GM12875 (cell line): ENCODE results near the gene PLEKHA5.

Experiments
- H3K4me3 ChIP-seq: one replicate; pipeline ENCODE4 v1.5.1; 2011; ENCODE audit warnings: low read depth, low read length, control low read depth
- TF ChIP-seq, protein P1 (sequence below): IDR thresholded peaks from 2 replicates; pipeline ENCODE4 v1.5.1; 2011; ENCODE audit warnings: low read depth, mild to moderate bottlenecking, control low read depth, inconsistent platforms, low read length, moderate library complexity, borderline replicate concordance; ENCODE audit not compliant: insufficient read depth

Gene PLEKHA5

DNA sequence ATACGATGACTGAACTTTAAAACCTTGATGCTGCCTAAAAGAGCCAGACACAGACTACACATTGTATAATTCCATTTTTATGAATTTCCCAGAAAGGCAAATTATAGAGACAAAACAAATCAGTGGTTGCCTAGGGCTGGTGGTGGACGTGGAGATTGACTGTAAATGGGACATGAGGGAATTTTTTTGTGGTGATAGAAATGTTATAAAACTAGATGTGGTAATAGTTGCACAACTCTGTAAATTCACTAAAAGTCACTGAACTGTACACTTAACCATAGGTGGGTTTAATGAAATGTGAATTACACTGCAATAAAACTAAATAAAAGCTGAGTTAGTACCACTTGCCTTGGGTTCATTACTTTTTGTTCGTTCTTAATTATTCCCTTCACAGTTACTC is 72.1 kb downstream of the PLEKHA5 start:
- H3K4me3 ChIP-seq, result no peak overlapping the region
- TF ChIP-seq, protein P1, sequence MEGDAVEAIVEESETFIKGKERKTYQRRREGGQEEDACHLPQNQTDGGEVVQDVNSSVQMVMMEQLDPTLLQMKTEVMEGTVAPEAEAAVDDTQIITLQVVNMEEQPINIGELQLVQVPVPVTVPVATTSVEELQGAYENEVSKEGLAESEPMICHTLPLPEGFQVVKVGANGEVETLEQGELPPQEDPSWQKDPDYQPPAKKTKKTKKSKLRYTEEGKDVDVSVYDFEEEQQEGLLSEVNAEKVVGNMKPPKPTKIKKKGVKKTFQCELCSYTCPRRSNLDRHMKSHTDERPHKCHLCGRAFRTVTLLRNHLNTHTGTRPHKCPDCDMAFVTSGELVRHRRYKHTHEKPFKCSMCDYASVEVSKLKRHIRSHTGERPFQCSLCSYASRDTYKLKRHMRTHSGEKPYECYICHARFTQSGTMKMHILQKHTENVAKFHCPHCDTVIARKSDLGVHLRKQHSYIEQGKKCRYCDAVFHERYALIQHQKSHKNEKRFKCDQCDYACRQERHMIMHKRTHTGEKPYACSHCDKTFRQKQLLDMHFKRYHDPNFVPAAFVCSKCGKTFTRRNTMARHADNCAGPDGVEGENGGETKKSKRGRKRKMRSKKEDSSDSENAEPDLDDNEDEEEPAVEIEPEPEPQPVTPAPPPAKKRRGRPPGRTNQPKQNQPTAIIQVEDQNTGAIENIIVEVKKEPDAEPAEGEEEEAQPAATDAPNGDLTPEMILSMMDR, result no peak

DNA sequence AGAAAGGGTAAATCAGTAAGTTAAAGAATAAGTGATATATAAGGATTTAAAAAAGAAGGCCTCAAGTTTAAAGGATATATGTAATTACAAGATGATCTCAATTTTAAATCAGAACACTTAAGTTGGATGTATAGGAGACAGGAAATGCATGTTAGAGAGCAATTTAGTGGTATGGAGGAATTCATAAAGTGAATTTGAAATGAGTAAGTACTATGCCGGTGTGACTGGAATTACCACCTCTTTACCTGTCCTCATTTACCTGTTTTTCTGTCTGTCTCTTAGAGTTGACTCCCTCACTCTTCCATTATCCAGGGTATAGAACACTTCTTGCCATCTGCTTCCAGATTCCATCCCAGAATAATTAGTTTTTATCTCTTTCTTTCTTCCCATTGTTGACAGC is 73.5 kb downstream of the PLEKHA5 start:
- TF ChIP-seq, protein P1, result no peak
- no peak overlapping the region for H3K4me3 ChIP-seq

DNA sequence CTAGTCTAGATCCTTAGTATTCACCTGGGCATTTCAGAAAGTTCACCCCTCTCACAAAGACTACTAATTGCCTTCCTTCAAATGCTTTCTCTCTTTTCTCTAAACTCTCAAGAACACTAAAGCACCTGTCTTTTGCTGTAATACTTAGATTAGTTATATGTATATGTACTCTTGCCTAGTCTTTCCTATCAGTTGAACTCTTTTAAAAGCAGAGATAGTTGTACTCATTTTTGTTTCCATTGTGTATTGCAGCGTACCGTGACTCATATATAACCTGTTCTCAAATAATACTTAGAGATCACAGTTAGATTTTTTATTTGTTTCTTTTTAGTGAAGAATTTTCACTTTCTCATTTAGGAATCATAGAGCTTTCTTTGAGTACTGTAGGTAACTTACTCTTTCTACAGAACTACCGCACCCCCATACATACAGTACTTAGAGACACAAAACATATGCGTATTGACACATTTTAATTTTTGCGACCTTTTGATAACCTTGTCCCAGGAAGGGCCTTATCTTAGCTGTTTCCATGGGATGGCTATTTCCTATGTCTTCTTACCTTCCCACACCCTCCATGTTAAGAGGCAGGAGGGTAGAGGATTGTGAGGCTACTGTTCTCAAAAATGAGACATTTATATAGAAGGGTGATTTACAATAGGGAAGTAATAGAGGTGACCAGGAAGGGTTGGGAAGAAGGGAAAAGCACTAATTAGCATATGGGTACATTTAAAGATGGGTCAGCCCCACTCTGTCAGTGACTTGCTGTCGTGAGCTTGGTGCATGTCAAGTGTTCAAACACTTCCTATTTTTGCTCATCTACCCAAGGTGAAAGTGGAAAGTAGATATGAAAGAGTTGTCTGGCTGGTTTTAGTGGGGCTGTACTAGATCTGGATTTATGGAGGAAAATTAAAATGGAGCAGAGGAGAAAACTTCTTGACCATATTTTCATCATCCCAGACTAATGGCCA is 74.3 kb downstream of the PLEKHA5 start:
- no peak overlapping the region for H3K4me3 ChIP-seq
- TF ChIP-seq, protein P1, result no peak

DNA sequence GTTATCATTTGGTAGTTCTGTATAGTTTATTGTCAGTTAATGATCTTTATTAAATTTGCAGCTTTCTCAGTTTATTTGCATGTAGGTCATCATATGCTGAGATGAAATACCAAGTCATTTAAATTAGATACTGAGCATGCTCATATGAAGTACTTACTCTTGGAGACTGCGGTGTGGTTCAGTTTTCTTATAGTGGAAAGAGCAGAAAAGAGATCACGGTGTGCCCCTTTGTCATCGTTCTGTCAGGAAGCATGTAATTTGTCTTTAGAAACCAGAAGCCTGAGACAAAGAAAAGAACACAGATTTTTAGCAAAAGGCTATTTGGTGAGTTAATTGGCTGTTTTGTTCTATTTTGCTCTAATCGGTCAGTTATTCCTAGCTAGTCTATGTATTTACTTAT is 75.6 kb downstream of the PLEKHA5 start:
- no peak overlapping the region for H3K4me3 ChIP-seq
- TF ChIP-seq, protein P1, result no peak

DNA sequence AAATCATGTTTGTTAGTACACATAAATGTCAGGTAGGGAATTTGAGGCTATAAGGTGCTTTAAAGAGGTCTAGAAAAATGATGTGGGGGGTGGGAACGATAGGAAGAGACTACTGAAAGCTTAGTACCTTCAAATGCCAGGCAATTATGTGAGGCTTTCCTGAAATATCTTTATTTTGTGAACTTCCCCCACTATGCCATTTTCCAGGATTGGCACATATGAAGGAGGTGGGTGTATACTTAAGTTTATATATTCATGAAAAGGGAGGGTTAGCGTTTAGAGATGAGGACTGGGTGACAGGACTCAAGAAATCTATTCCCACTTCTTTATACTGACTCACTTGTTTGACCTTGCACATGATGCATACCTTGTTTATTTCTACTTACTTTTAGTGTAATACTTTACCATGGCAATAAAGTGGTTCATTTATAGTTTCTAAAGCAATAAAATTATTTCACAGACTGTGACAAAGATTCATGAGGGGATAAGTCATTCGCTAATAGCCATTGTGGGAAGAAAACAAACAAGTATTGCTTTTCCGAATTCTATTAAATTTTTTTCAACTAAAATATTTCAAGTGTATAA is 77.1 kb downstream of the PLEKHA5 start:
- no peak overlapping the region for H3K4me3 ChIP-seq
- TF ChIP-seq, protein P1, result no peak

DNA sequence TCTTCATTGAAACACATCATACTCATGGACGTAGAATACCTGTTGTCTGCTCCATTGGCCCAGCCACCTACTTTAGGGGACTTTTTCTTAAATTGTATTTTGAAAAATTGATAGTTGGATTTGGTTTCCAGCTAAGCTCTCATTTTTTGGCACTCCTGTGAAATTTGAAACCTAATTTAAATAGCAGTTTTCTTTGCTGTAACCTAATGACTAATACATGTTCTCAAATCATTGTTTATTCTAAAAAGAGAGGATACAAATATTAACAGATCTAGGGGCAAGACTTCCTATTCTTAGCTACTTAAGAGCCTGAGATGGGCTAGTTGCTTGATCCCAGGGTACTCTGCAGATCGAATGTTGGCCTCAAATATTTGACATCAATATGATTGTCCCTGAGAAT is 78.9 kb downstream of the PLEKHA5 start:
- no peak overlapping the region for H3K4me3 ChIP-seq
- TF ChIP-seq, protein P1, result no peak
